GM12801 (cell line): ENCODE measurements around the gene WT1.

Experiments used
- CTCF ChIP-seq: IDR thresholded peaks from one replicate; pipeline ENCODE4 v1.5.1; 2011; ENCODE audit warnings: control low read depth; ENCODE audit not compliant: insufficient read length; ENCODE audit errors: extremely low read depth

The WT1 gene

DNA sequence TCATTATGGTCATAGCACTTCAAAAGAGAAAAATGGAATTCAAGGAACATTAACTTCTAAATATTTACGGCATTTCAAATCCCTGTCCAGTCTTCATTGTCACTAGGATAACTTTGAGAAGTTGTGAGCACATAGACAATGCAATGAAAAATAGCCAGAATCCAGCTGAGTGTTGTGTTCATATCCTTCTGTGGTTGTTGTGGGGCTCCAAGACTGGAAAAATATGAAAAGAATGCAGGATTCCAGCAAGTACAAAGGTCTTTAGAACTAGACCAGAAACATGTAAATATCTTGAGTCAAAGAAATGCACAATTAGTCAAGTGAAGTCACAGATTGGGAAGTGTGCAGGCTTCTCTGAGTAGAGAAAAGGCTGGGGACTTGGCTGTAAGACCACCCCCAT lies 68.7 kb downstream of the WT1 start:
- TF ChIP-seq CTCF: no peak

DNA sequence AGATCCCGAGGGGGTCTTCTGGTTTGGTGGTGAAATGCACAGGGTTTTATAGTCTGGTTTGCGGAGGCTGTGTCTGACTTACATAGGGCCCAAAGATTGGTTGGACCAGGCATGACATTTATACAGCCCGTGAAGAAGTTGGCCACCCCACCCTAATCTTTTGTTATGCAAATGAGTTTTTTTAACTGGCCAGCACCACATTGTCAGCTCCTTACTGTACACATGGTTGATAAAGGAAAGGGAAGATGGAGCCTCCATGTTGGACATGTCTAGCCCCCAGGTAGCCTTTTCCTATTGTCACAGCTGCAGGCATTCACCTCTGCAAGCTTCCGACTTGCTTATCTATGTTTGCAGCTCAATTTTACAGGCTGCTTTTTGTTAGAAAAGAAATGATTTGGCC lies 70.1 kb downstream of the WT1 start:
- TF ChIP-seq CTCF: no peak

GRCh38 chr11:32358729-32359128 lies 76.6 kb downstream of the WT1 start:
- no peak for TF ChIP-seq CTCF

GRCh38 chr11:32353884-32354283 lies 81.5 kb downstream of the WT1 start:
- no peak for TF ChIP-seq CTCF

GRCh38 chr11:32348502-32348901 lies 86.8 kb downstream of the WT1 start:
- TF ChIP-seq CTCF: no peak

DNA sequence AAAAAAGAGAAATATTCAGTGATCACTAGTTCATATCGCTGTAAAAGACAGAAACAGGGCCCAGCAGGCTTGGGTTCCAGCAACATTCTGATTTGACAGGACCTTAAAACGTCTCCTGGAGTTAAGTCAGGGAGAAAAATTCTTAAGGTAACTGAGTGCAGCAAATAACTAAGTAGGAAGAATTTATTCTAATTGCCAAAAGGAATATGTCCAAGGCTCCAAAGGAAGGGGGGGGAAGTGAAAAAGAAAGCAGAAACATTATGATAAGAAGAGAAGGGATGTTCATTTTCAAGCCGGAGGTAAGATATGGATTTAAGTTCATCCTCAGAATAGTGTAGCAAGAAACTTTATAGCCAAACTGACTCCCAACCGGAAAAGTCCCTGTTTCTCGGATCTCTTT lies 90.4 kb downstream of the WT1 start:
- TF ChIP-seq CTCF: no peak

DNA sequence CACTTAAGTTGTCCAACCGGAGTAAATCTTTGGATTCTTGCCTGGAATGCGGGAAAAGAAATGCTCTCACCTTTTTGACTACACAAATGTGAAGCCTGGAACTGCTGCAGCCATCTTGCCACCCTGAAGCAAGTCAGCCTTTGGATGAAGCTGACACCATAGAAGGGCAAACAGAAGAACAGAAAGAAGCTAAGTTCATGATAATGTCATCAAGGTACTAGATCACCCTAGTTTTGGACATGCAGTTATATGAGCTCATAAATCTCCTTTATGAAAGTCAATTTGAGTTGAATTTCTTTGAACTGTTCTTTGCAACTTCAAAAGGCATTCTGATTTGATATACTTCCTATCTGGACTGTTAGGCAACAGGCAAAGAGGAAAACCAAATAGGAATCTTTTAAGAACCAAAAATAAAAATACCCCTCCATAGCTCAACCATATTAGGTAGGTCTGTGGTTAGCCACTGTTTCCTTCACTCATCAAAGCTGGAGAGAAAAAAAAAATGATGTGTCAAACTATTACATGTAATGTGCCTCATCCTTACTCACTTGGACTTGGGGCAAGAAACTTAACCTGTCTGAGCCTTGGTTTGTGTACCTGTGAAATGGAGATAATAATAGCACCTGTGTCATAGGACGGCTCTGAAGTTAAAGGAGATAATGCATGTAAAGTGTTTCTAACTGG lies 91.9 kb downstream of the WT1 start:
- no peak for TF ChIP-seq CTCF
